Testis (tissue), 3 donors: ENCODE results near the gene BTBD2. TPM values are rescaled to one million over a fixed set of nuclear protein-coding genes. Genes with fewer than 3 reads are reported as not detected.

Experiments used
- DNase-seq: peaks from one replicate; pipeline ENCODE4 v3.0.0-alpha.2; 2019
- H3K27ac ChIP-seq, 2 donors: fragments of 200-600 bp; sonication (generic); one replicate each; pipeline ENCODE4 v1.5.1; 2019
- H3K27me3 ChIP-seq: fragments of 200-600 bp; sonication (generic); one replicate; pipeline ENCODE4 v1.5.1; 2019
- H3K36me3 ChIP-seq: fragments of 200-600 bp; sonication (generic); one replicate; pipeline ENCODE4 v1.5.1; 2017; ENCODE audit warnings: low read depth; ENCODE audit errors: missing control alignments
- H3K4me1 ChIP-seq: fragments of 200-600 bp; sonication (generic); one replicate; pipeline ENCODE4 v1.5.1; 2019
- H3K4me3 ChIP-seq, 2 donors: fragments of 200-600 bp; sonication (generic); one replicate each; pipeline ENCODE4 v1.5.1; 2017 to 2019
- H3K9me3 ChIP-seq: fragments of 200-600 bp; sonication (generic); one replicate; pipeline ENCODE4 v1.5.1; 2017
- POLR2A ChIP-seq: fragments of 450-650 bp; IDR thresholded peaks from one replicate; pipeline ENCODE4 v1.6.1; 2017; ENCODE audit warnings: antibody characterized with exemption, mild to moderate bottlenecking, moderate library complexity
- WGBS, 2 donors: methylation state at CpG; one replicate each; pipeline ENCODE4 v1.1.5; 2018; 5-methylcytosine and 5-hydroxymethylcytosine counted together
- intact Hi-C: fragments of 100-400 bp; cut with DNase I; formaldehyde crosslinking; loops from one replicate; pipeline ENCODE4 v1.15.1; 2023; ENCODE audit warnings: low total_unique reads
- polyA plus RNA-seq: library from polyadenylated mRNA; stranded (reverse); fragments of 350-450 nt; fragmentation: Illumina TruSeq; extraction: RNeasy Lipid Tissue Mini Kit (QIAGEN cat#74804); gene quantifications from one replicate; pipeline ENCODE4 v1.2.3, GENCODE V29; 2014; ENCODE audit warnings: low read depth, low replicate concordance; ENCODE audit not compliant: insufficient read depth
- total RNA-seq, 2 donors: library from RNA; depleted of rRNA; stranded (reverse); fragments of >200 nt; gene quantifications; one replicate each; pipeline ENCODE4 v1.2.3, GENCODE V29; 2016
- TF ChIP-seq, protein P1 (sequence below), 3 experiments: fragments of 450-650 bp in 2 of 3; fragments of 200-600 bp in 1 of 3; sonication (generic) in 1 of 3; IDR thresholded peaks; one replicate each; pipeline ENCODE4 v1.5.1; 2016 to 2019; ENCODE audit warnings: antibody characterized with exemption in 3 of 3, mild to moderate bottlenecking in 2 of 3, moderate library complexity in 1 of 3

The BTBD2 gene
- total and polyA plus RNA-seq, 3 donors from 2014 or later: 43.2 to 117 (median 61.1) TPM

- no peak for DNase-seq
- intact Hi-C loops: no loop called here
- Histone ChIP-seq H3K27ac (no peak overlapping the region), H3K4me1 (no peaks in the 10 kb centered on the region), H3K36me3 (no peaks in the 10 kb centered on the region), H3K4me3 (no peak overlapping the region), H3K9me3 (no peaks in the 10 kb centered on the region), H3K27me3 (no peaks in the 10 kb centered on the region)
- TF ChIP-seq, protein P1, sequence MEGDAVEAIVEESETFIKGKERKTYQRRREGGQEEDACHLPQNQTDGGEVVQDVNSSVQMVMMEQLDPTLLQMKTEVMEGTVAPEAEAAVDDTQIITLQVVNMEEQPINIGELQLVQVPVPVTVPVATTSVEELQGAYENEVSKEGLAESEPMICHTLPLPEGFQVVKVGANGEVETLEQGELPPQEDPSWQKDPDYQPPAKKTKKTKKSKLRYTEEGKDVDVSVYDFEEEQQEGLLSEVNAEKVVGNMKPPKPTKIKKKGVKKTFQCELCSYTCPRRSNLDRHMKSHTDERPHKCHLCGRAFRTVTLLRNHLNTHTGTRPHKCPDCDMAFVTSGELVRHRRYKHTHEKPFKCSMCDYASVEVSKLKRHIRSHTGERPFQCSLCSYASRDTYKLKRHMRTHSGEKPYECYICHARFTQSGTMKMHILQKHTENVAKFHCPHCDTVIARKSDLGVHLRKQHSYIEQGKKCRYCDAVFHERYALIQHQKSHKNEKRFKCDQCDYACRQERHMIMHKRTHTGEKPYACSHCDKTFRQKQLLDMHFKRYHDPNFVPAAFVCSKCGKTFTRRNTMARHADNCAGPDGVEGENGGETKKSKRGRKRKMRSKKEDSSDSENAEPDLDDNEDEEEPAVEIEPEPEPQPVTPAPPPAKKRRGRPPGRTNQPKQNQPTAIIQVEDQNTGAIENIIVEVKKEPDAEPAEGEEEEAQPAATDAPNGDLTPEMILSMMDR (IDR thresholded peaks at IDR 0.05): no peak
- TF ChIP-seq POLR2A: no peak
- 93 to 95% methylated on average over 27 to 32 of the region's 32 CpGs for WGBS, 2 donors
Observed at GRCh38 chr19:1953441-1954094, 61.9 kb downstream of the BTBD2 start.

- 89 to 90% methylated on average over 10 to 19 of the region's 19 CpGs for WGBS, 2 donors
- no peak overlapping the region for H3K4me3 ChIP-seq
- intact Hi-C loops: no loop called here
- H3K36me3 ChIP-seq: no peaks in the 10 kb centered on the region
- no peak for DNase-seq
- TF ChIP-seq POLR2A: no peak
- TF ChIP-seq, protein P1 (IDR thresholded peaks at IDR 0.05): no peak
- no peaks in the 10 kb centered on the region for H3K9me3 ChIP-seq
- H3K4me1 ChIP-seq: no peaks in the 10 kb centered on the region
- H3K27ac ChIP-seq: no peak overlapping the region
- no peaks in the 10 kb centered on the region for H3K27me3 ChIP-seq
Observed at GRCh38 chr19:1953037-1953436, 62.5 kb downstream of the BTBD2 start.

DNA sequence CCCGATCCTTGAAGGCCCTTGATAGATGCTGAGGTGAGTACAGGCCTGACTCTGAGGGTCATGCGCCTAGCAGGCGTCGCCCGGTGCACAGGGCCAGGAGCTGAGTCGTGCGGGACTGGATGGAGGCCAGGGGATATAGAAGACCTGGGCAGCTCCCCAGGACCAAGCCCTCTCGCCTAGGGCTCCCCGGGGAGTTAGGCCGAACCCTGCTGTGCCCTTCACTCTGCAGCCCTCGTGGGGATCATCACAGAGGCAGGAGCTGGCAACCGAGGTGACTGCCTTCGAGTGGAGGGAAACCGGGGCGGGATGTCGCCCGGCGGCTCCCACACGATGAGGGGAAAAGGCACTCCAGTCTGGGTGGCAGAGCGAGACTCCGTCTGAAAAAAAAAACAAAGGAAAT, 62.9 kb downstream of the BTBD2 start:
- no peak for TF ChIP-seq POLR2A
- TF ChIP-seq, protein P1 (IDR thresholded peaks at IDR 0.05): no peak
- Histone ChIP-seq H3K27ac (no peak overlapping the region), H3K36me3 (no peaks in the 10 kb centered on the region), H3K4me1 (no peaks in the 10 kb centered on the region), H3K9me3 (no peaks in the 10 kb centered on the region), H3K27me3 (no peaks in the 10 kb centered on the region), H3K4me3 (no peak overlapping the region)
- 85 to 90% methylated on average over 15 to 21 of the region's 21 CpGs for WGBS, 2 donors
- intact Hi-C loops: no loop called here
- no peak for DNase-seq

DNA sequence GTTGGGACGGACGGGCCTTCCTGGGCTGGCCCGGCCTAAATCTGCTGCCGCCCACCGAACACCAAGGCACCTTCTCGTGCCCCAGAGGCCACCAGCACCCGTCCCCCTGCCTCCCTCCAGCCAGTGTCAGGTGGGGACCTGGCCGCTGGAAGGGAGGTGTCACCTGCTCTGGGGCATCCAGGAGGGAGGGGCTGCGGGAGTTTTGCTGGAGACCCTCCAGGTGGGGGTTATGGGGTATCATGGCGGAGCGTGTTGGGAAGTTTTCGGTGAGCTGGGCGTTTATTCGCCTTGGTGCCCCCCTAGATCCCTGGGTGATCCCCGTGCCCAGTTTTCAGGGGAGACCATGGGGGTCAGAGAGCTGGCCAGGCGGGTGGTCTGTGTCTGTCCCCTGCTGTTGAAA, 64.9 kb downstream of the BTBD2 start:
- no peaks in the 10 kb centered on the region for H3K27me3 ChIP-seq
- no peaks in the 10 kb centered on the region for H3K36me3 ChIP-seq
- WGBS, 2 donors: 95 to 96% methylated on average over 12 to 16 of the region's 16 CpGs
- H3K9me3 ChIP-seq: no peaks in the 10 kb centered on the region
- H3K4me3 ChIP-seq: no peak overlapping the region
- no peak for DNase-seq
- no peaks in the 10 kb centered on the region for H3K4me1 ChIP-seq
- intact Hi-C loops: no loop called here
- TF ChIP-seq, protein P1 (IDR thresholded peaks at IDR 0.05): no peak
- TF ChIP-seq POLR2A: no peak
- no peak overlapping the region for H3K27ac ChIP-seq
